Stimulated activated naive CD8-positive, alpha-beta T cell treated with anti-CD3 and anti-CD28 coated beads, Interleukin-15, Interleukin-2, amounts not matched to agents 100 ng/mL and 50 ng/mL, for 24 hours (primary cell): Measurements from ENCODE around the gene ACADS.
"Not testable (repeated sequence)": the region's sequence is repeated elsewhere in the genome, so short reads cannot be mapped to it uniquely, and the experiment has no call there.

ENCODE experiments used
- H3K27ac Mint-ChIP-seq: one replicate; pipeline ENCODE4 v1.8.0; 2021; ENCODE audit warnings: mild to moderate bottlenecking, mixed read lengths
- H3K27me3 Mint-ChIP-seq: one replicate; pipeline ENCODE4 v1.8.0; 2021; ENCODE audit warnings: mixed read lengths
- H3K36me3 Mint-ChIP-seq: one replicate; pipeline ENCODE4 v1.8.0; 2021; ENCODE audit warnings: low read depth, mixed read lengths
- H3K4me1 Mint-ChIP-seq: one replicate; pipeline ENCODE4 v1.8.0; 2021; ENCODE audit warnings: low read depth, mixed read lengths
- H3K4me3 Mint-ChIP-seq: one replicate; pipeline ENCODE4 v1.8.0; 2021; ENCODE audit warnings: mild to moderate bottlenecking, mixed read lengths
- H3K9me3 Mint-ChIP-seq: one replicate; pipeline ENCODE4 v1.8.0; 2021; ENCODE audit warnings: mixed read lengths

ACADS gene

GRCh38 chr12:120712610-120713009, 13.0 kb upstream of the ACADS start:
- Mint-ChIP-seq H3K27me3 (no peaks in the 10 kb centered on the region), H3K4me3 (no peak overlapping the region), H3K27ac (no peak overlapping the region), H3K36me3 (peaks cover 33% of the 10 kb centered on the region), H3K9me3 (no peaks in the 10 kb centered on the region), H3K4me1 (peaks cover 33% of the 10 kb centered on the region)

GRCh38 chr12:120713861-120714482, 11.7 kb upstream of the ACADS start:
- Mint-ChIP-seq H3K36me3 (peaks cover 42% of the 10 kb centered on the region), H3K27me3 (no peaks in the 10 kb centered on the region), H3K4me3 (peak overlapping the region; percentile 42), H3K4me1 (peaks cover 43% of the 10 kb centered on the region), H3K9me3 (no peaks in the 10 kb centered on the region), H3K27ac (no peak overlapping the region)

GRCh38 chr12:120718055-120718454, 7.6 kb upstream of the ACADS start:
- H3K9me3 Mint-ChIP-seq: no peaks in the 10 kb centered on the region
- H3K36me3 Mint-ChIP-seq: peaks cover 75% of the 10 kb centered on the region
- H3K4me3 Mint-ChIP-seq: no peak overlapping the region
- no peak overlapping the region for H3K27ac Mint-ChIP-seq
- peaks cover 23% of the 10 kb centered on the region for H3K4me1 Mint-ChIP-seq
- H3K27me3 Mint-ChIP-seq: no peaks in the 10 kb centered on the region

- peaks cover 13% of the 10 kb centered on the region for H3K4me1 Mint-ChIP-seq
- no peak overlapping the region for H3K4me3 Mint-ChIP-seq
- H3K27me3 Mint-ChIP-seq: no peaks in the 10 kb centered on the region
- no peak overlapping the region for H3K27ac Mint-ChIP-seq
- H3K9me3 Mint-ChIP-seq: no peaks in the 10 kb centered on the region
- peaks cover 74% of the 10 kb centered on the region for H3K36me3 Mint-ChIP-seq
These were observed 6.6 kb upstream of the ACADS start for GRCh38 chr12:120719072-120719471.

GRCh38 chr12:120719496-120720233, 6.0 kb upstream of the ACADS start:
- H3K27ac Mint-ChIP-seq: no peak overlapping the region

GRCh38 chr12:120720234-120720986, 5.2 kb upstream of the ACADS start:
- H3K27me3 Mint-ChIP-seq: no peaks in the 10 kb centered on the region
- no peaks in the 10 kb centered on the region for H3K9me3 Mint-ChIP-seq
- H3K27ac Mint-ChIP-seq: no peak overlapping the region
- peaks cover 65% of the 10 kb centered on the region for H3K36me3 Mint-ChIP-seq
- H3K4me3 Mint-ChIP-seq: no peak overlapping the region
- peaks cover 22% of the 10 kb centered on the region for H3K4me1 Mint-ChIP-seq

More at GRCh38 chr12:120719496-120720233, 6.0 kb upstream of the ACADS start:
- Mint-ChIP-seq H3K36me3 (peaks cover 71% of the 10 kb centered on the region), H3K4me3 (no peak overlapping the region), H3K4me1 (peaks cover 15% of the 10 kb centered on the region), H3K9me3 (no peaks in the 10 kb centered on the region), H3K27me3 (no peaks in the 10 kb centered on the region)

GRCh38 chr12:120720987-120721801, 4.4 kb upstream of the ACADS start:
- H3K27me3 Mint-ChIP-seq: no peaks in the 10 kb centered on the region
- no peak overlapping the region for H3K27ac Mint-ChIP-seq
- H3K36me3 Mint-ChIP-seq: peaks cover 58% of the 10 kb centered on the region
- H3K4me1 Mint-ChIP-seq: peaks cover 26% of the 10 kb centered on the region
- H3K4me3 Mint-ChIP-seq: no peak overlapping the region
- no peaks in the 10 kb centered on the region for H3K9me3 Mint-ChIP-seq

GRCh38 chr12:120721866-120722265, 3.8 kb upstream of the ACADS start:
- H3K4me1 Mint-ChIP-seq: peaks cover 26% of the 10 kb centered on the region

GRCh38 chr12:120722784-120723183, 2.8 kb upstream of the ACADS start:
- Mint-ChIP-seq H3K27me3 (no peaks in the 10 kb centered on the region), H3K9me3 (no peaks in the 10 kb centered on the region), H3K36me3 (peaks cover 52% of the 10 kb centered on the region), H3K4me3 (no peak overlapping the region), H3K27ac (no peak overlapping the region), H3K4me1 (peaks cover 26% of the 10 kb centered on the region)

More at GRCh38 chr12:120721866-120722265, 3.8 kb upstream of the ACADS start:
- no peaks in the 10 kb centered on the region for H3K9me3 Mint-ChIP-seq
- H3K36me3 Mint-ChIP-seq: peaks cover 52% of the 10 kb centered on the region
- H3K27ac Mint-ChIP-seq: no peak overlapping the region
- no peak overlapping the region for H3K4me3 Mint-ChIP-seq
- H3K27me3 Mint-ChIP-seq: no peaks in the 10 kb centered on the region

GRCh38 chr12:120724720-120725119, 906 bp upstream of the ACADS start:
- peak overlapping the region; percentile 88 for H3K4me3 Mint-ChIP-seq
- peaks cover 43% of the 10 kb centered on the region for H3K36me3 Mint-ChIP-seq
- no peak overlapping the region for H3K27ac Mint-ChIP-seq
- no peaks in the 10 kb centered on the region for H3K27me3 Mint-ChIP-seq
- H3K9me3 Mint-ChIP-seq: no peaks in the 10 kb centered on the region
- peaks cover 16% of the 10 kb centered on the region for H3K4me1 Mint-ChIP-seq

- peaks cover 16% of the 10 kb centered on the region for H3K4me1 Mint-ChIP-seq
- H3K27ac Mint-ChIP-seq: no peak overlapping the region
- no peaks in the 10 kb centered on the region for H3K9me3 Mint-ChIP-seq
- H3K27me3 Mint-ChIP-seq: no peaks in the 10 kb centered on the region
- peak overlapping the region; percentile 88 for H3K4me3 Mint-ChIP-seq
- peaks cover 42% of the 10 kb centered on the region for H3K36me3 Mint-ChIP-seq
These were observed 421 bp upstream of the ACADS start for GRCh38 chr12:120725151-120725658.

GRCh38 chr12:120726510-120726793, 826 bp downstream of the ACADS start:
- Mint-ChIP-seq H3K4me3 (peak overlapping the region; percentile 88), H3K36me3 (peaks cover 38% of the 10 kb centered on the region), H3K4me1 (peaks cover 16% of the 10 kb centered on the region), H3K27ac (peak overlapping the region; percentile 83), H3K27me3 (no peaks in the 10 kb centered on the region), H3K9me3 (no peaks in the 10 kb centered on the region)

GRCh38 chr12:120726961-120727360, 1.3 kb downstream of the ACADS start:
- H3K4me1 Mint-ChIP-seq: peaks cover 16% of the 10 kb centered on the region
- H3K27ac Mint-ChIP-seq: no peak overlapping the region
- peak overlapping the region; percentile 88 for H3K4me3 Mint-ChIP-seq
- H3K9me3 Mint-ChIP-seq: no peaks in the 10 kb centered on the region
- peaks cover 35% of the 10 kb centered on the region for H3K36me3 Mint-ChIP-seq
- H3K27me3 Mint-ChIP-seq: no peaks in the 10 kb centered on the region

GRCh38 chr12:120732198-120732597, 6.6 kb downstream of the ACADS start:
- not testable (repeated sequence) for H3K27ac Mint-ChIP-seq, H3K4me3 Mint-ChIP-seq, H3K4me1 Mint-ChIP-seq, H3K27me3 Mint-ChIP-seq, H3K9me3 Mint-ChIP-seq
- peaks cover 16% of the 10 kb centered on the region for H3K36me3 Mint-ChIP-seq
